Stromal cell of bone marrow (primary cell): ENCODE measurements around the gene HOMER3.

Experiments used
- DNase-seq: peaks from one replicate; pipeline ENCODE4 v3.0.0-alpha.2; 2012; ENCODE audit warnings: low read depth

HOMER3 gene

GRCh38 chr19:18900700-18901481 lies 40.1 kb downstream of the HOMER3 start:
- no peak for DNase-seq

- no peak for DNase-seq
Measured at GRCh38 chr19:18899624-18900560, 41.1 kb downstream of the HOMER3 start.

GRCh38 chr19:18898607-18899408 lies 42.2 kb downstream of the HOMER3 start:
- DNase-seq = no peak

- no peak for DNase-seq
Measured at GRCh38 chr19:18898081-18898606, 42.9 kb downstream of the HOMER3 start.

- DNase-seq = no peak
Measured at GRCh38 chr19:18897094-18898029, 43.7 kb downstream of the HOMER3 start.

- DNase-seq = no peak
Measured at GRCh38 chr19:18896421-18896841, 44.6 kb downstream of the HOMER3 start.

- no peak for DNase-seq
Measured at GRCh38 chr19:18895824-18896341, 45.1 kb downstream of the HOMER3 start, which contains the start of gene CERS1. CERS1 (minus strand) TSS chr19:18896158; CDS start chr19:18896072, 86 bp downstream.

GRCh38 chr19:18895038-18895823 lies 45.8 kb downstream of the HOMER3 start:
- no peak for DNase-seq

GRCh38 chr19:18894254-18895037 lies 46.6 kb downstream of the HOMER3 start:
- no peak for DNase-seq

- DNase-seq = no peak
Measured at GRCh38 chr19:18893587-18894253, 47.3 kb downstream of the HOMER3 start.

GRCh38 chr19:18889949-18890745 lies 50.9 kb downstream of the HOMER3 start:
- DNase-seq = no peak

- no peak for DNase-seq
Measured at GRCh38 chr19:18886972-18887371, 54.0 kb downstream of the HOMER3 start.

GRCh38 chr19:18883526-18884304 lies 57.3 kb downstream of the HOMER3 start:
- DNase-seq = no peak

GRCh38 chr19:18881491-18881890 lies 59.5 kb downstream of the HOMER3 start:
- DNase-seq = no peak

- no peak for DNase-seq
Measured at GRCh38 chr19:18879579-18880373, 61.2 kb downstream of the HOMER3 start.
